K562 (cell line): Measurements from ENCODE around the gene ELOVL7. TPM values are rescaled to one million over a fixed set of nuclear protein-coding genes. Genes with fewer than 3 reads are reported as not detected.

Source experiments
- ATAC-seq: fragments of 200-7000 bp; cut with Tn5 transposase; 3 replicates; pipeline ENCODE4 v1.9.1; 2020; ENCODE audit warnings: moderate library complexity
- BruUV-seq: library from RNA; stranded (reverse); fragments of 400-500 nt; replicated peaks from 2 replicates; lab custom pipeline; 2021; lab: Mats Ljungman, UMichigan
- CTCF ChIA-PET: fragments of 300-600 bp; formaldehyde crosslinking; extraction: SDS; loops from one replicate; lab custom pipeline; 2021; ENCODE audit warnings: low intra/inter-chr PET ratio; lab: Yijun Ruan, JAX
- POLR2A ChIA-PET: fragments of 300-600, 350-650 bp; sonication (Branson Sonifier 250); formaldehyde crosslinking; extraction: SDS; loops from one replicate; lab custom pipeline; 2021; ENCODE audit warnings: antibody characterized with exemption, inconsistent platforms; lab: Yijun Ruan, JAX
- DNase-seq, 4 experiments: peaks; one replicate each; pipeline versions ENCODE4 v3.0.0 to v3.0.0-alpha.2; 2011 to 2018; ENCODE audit warnings: low spot score in 3 of 4, mixed read lengths in 3 of 4; ENCODE audit errors: extremely low read depth in 1 of 4
- FAIRE-seq: peaks from 2 replicates; lab custom pipeline; 2011; peaks lifted over from hg19 to GRCh38; lab: Jason Lieb, UNC
- H2AFZ ChIP-seq: 2 replicates; pipeline ENCODE4 v1.6.0; 2011; ENCODE audit warnings: low read depth, low read length, control low read depth, inconsistent platforms
- H3K27ac ChIP-seq: fragments of 200-600 bp; 3 replicates; pipeline ENCODE4 v1.8.0; 2011; ENCODE audit warnings: low read depth, mild to moderate bottlenecking, control low read depth, inconsistent platforms, low read length, moderate library complexity, mixed read lengths; ENCODE audit errors: extremely low read depth
- H3K27me3 ChIP-seq, 2 experiments: fragments of 300-600 bp in 1 of 2; 2 replicates in 1 of 2; 3 replicates in 1 of 2; pipeline versions ENCODE4 v1.6.0 to v1.8.0; 2011; ENCODE audit warnings: inconsistent platforms in 2 of 2, low read length in 2 of 2, mild to moderate bottlenecking in 1 of 2, mixed read lengths in 1 of 2, moderate library complexity in 1 of 2; ENCODE audit not compliant: control insufficient read depth in 2 of 2, insufficient read depth in 2 of 2
- H3K36me3 ChIP-seq: fragments of 300-600 bp; 3 replicates; pipeline ENCODE4 v1.8.0; 2011; ENCODE audit warnings: mild to moderate bottlenecking, low read length, inconsistent platforms; ENCODE audit not compliant: control insufficient read depth, insufficient read depth
- H3K4me1 ChIP-seq, 2 experiments: fragments of 200-600 bp in 1 of 2; replicated peaks in 1 of 2; 2 replicates in 1 of 2; 3 replicates in 1 of 2; pipeline versions ENCODE4 v1.5.1 to v1.8.0; 2011; ENCODE audit warnings: inconsistent platforms in 2 of 2, low read length in 2 of 2, mild to moderate bottlenecking in 1 of 2, mixed read lengths in 1 of 2, moderate library complexity in 1 of 2; ENCODE audit not compliant: control insufficient read depth in 2 of 2, insufficient read depth in 2 of 2
- H3K4me2 ChIP-seq: 2 replicates; pipeline ENCODE4 v1.6.1; 2011; ENCODE audit warnings: low read length, control low read depth, inconsistent platforms, mixed read lengths; ENCODE audit not compliant: insufficient read depth
- H3K4me3 ChIP-seq: fragments of 200-600 bp; sonication (generic), shearing (Covaris generic); 2 replicates; pipeline ENCODE4 v1.5.1; 2016; ENCODE audit warnings: control low read depth, inconsistent platforms
- H3K79me2 ChIP-seq: fragments of 200-600 bp; 3 replicates; pipeline ENCODE4 v1.8.0; 2011; ENCODE audit warnings: low read length, inconsistent platforms; ENCODE audit not compliant: control insufficient read depth, insufficient read depth
- H3K9ac ChIP-seq, 2 experiments: 2 replicates each; pipeline versions ENCODE4 v1.6.0 to v1.6.1; 2011; ENCODE audit warnings: low read depth in 2 of 2, low read length in 2 of 2, control low read depth in 1 of 2, inconsistent platforms in 1 of 2, mild to moderate bottlenecking in 1 of 2, mixed read lengths in 1 of 2; ENCODE audit not compliant: insufficient read depth in 1 of 2
- H3K9me1 ChIP-seq: one replicate; pipeline ENCODE4 v1.6.0; 2011; ENCODE audit warnings: inconsistent platforms, mild to moderate bottlenecking, low read length, moderate library complexity; ENCODE audit not compliant: control insufficient read depth, insufficient read depth
- H3K9me3 ChIP-seq: replicated peaks from 2 replicates; pipeline ENCODE4 v1.5.1; 2011; ENCODE audit warnings: low read depth, low read length, inconsistent platforms; ENCODE audit not compliant: control insufficient read depth, insufficient read depth
- H4K20me1 ChIP-seq: replicated peaks from 2 replicates; pipeline ENCODE4 v1.6.1; 2011; ENCODE audit warnings: low read length, inconsistent platforms, mixed read lengths; ENCODE audit not compliant: control insufficient read depth, insufficient read depth
- ERF ChIP-seq: fragments of 450-650 bp; formaldehyde crosslinking; IDR thresholded peaks from 2 replicates; pipeline ENCODE4 v1.4.0; 2020; ENCODE audit warnings: mild to moderate bottlenecking, mixed read lengths
- HMG20B ChIP-seq: fragments of 250-450 bp; sonication (Bioruptor Pico); IDR thresholded peaks from 2 replicates; pipeline ENCODE4 v1.5.0; 2021; ENCODE audit warnings: mild to moderate bottlenecking
- MEF2A ChIP-seq: IDR thresholded peaks from 2 replicates; pipeline ENCODE4 v1.6.1; 2011; ENCODE audit warnings: low read depth, mild to moderate bottlenecking, low read length, moderate library complexity; ENCODE audit not compliant: control insufficient read depth
- WGBS: fragments of 100-300 bp; shearing (Covaris generic); methylation state at CpG from one replicate; pipeline ENCODE4 v1.1.6; 2016; ENCODE audit warnings: low coverage, mixed read lengths; ENCODE audit not compliant: insufficient coverage; ENCODE audit errors: missing lambda C conversion rate; 5-methylcytosine and 5-hydroxymethylcytosine counted together
- in situ Hi-C: fragments of 300-500 bp; cut with MboI; formaldehyde crosslinking; loops from 4 replicates; pipeline ENCODE4 v1.15.0; 2018; ENCODE audit warnings: inconsistent platforms, mixed read lengths
- intact Hi-C: fragments of 100-400 bp; cut with micrococcal nuclease; formaldehyde crosslinking; loops from 2 replicates; pipeline ENCODE4 v1.14.2; 2022
- polyA plus RNA-seq, 8 experiments: library from polyadenylated mRNA; depleted of rRNA in 4 of 8; stranded (reverse) in 5 of 8; unstranded in 3 of 8; fragments of >200 nt; fragmentation: Nextera tagmentation in 2 of 8; fragmentation: Illumina TruSeq in 1 of 8; extraction: Ambion mirVana in 2 of 8; extraction: Trizol in 1 of 8; gene quantifications; 2 replicates each; pipeline versions ENCODE4 v1.2.1 to v1.2.3, GENCODE V29; 2011 to 2014; ENCODE audit warnings: inconsistent platforms in 1 of 8, missing spikeins in 1 of 8
- total RNA-seq, 7 experiments: library from RNA; depleted of rRNA in 6 of 7; stranded (reverse); fragments of >200 nt in 6 of 7; fragmentation: Illumina TruSeq in 2 of 7; extraction: Trizol in 2 of 7; gene quantifications; 2 replicates each; pipeline versions ENCODE4 v1.2.1 to v1.2.3, GENCODE V29; 2011 to 2021; ENCODE audit warnings: low replicate concordance in 1 of 7
- TF ChIP-seq, protein P1 (sequence below): sonication (generic); formaldehyde crosslinking; IDR thresholded peaks from 2 replicates; pipeline ENCODE4 v1.8.1; 2023; ENCODE audit warnings: mild to moderate bottlenecking, missing genetic modification reagents
- TF ChIP-seq, protein P2 (sequence below): IDR thresholded peaks from 2 replicates; pipeline ENCODE4 v1.6.1; 2014; ENCODE audit warnings: antibody characterized with exemption
- TF ChIP-seq, protein P3 (sequence below), 2 experiments: fragments of 450-650 bp in 1 of 2; sonication (generic) in 1 of 2; formaldehyde crosslinking in 1 of 2; IDR thresholded peaks; 2 replicates each; pipeline versions ENCODE4 v1.7.1 to v1.9.0; 2016 to 2022; ENCODE audit warnings: inconsistent platforms in 1 of 2, mild to moderate bottlenecking in 1 of 2, missing genetic modification reagents in 1 of 2

The ELOVL7 gene
- total and polyA plus RNA-seq, 9 of the 15 experiments (the other 6 are each of a cell fraction or from before 2014, with no cell fraction given) = 4.5 to 12.3 (median 6.9) TPM

GRCh38 chr5:60843386-60843935 is 608 bp downstream of the ELOVL7 start:
- DNase-seq = peak in 2 of 4 experiments; percentile 16 to 23
- FAIRE-seq = no peak
- Histone ChIP-seq H3K9ac (peak overlapping the region; percentile 54 to 89), H3K4me1 (peaks cover 5 to 14% of the 10 kb centered on the region in 2 experiments; a peak in 4 of 5 replicates), H4K20me1 (no peaks in the 10 kb centered on the region), H3K9me1 (no peaks in the 10 kb centered on the region), H3K27ac (peak overlapping the region; percentile 44; the same call in 2 of the 3 replicates), H3K4me2 (peak overlapping the region; percentile 79), H2AFZ (peak overlapping the region; percentile 82), H3K36me3 (no peaks in the 10 kb centered on the region), H3K79me2 (peaks cover 6% of the 10 kb centered on the region; the same call in 1 of the 3 replicates), H3K4me3 (peak overlapping the region; percentile 68), H3K27me3 (peaks cover 0 to 14% of the 10 kb centered on the region in 2 experiments; a peak in 3 of 5 replicates), H3K9me3 (no peaks in the 10 kb centered on the region)
- peak; percentile 65 for ATAC-seq
- in situ Hi-C loops = no loop called here
- BruUV-seq = no TSS peak
- intact Hi-C loops = loop anchor here (5.0 to 10.0 kb wide), 3 partner anchors 141 to 321 kb away; partner anchors contain the start of genes DEPDC1B and SMIM15
- POLR2A ChIA-PET = interaction anchor here (1.0 to 1.6 kb wide), 2 partner anchors 9 to 23 kb away, joined by 3 to 7 read pairs; no protein-coding TSS in a partner anchor
- CTCF ChIA-PET = no interaction called here
- WGBS = under 1% methylated on average over 49 of the region's 49 CpGs
- TF ChIP-seq MEF2A = no peak
- TF ChIP-seq, protein P1, sequence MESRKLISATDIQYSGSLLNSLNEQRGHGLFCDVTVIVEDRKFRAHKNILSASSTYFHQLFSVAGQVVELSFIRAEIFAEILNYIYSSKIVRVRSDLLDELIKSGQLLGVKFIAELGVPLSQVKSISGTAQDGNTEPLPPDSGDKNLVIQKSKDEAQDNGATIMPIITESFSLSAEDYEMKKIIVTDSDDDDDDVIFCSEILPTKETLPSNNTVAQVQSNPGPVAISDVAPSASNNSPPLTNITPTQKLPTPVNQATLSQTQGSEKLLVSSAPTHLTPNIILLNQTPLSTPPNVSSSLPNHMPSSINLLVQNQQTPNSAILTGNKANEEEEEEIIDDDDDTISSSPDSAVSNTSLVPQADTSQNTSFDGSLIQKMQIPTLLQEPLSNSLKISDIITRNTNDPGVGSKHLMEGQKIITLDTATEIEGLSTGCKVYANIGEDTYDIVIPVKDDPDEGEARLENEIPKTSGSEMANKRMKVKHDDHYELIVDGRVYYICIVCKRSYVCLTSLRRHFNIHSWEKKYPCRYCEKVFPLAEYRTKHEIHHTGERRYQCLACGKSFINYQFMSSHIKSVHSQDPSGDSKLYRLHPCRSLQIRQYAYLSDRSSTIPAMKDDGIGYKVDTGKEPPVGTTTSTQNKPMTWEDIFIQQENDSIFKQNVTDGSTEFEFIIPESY = no peak
- TF ChIP-seq, protein P2, sequence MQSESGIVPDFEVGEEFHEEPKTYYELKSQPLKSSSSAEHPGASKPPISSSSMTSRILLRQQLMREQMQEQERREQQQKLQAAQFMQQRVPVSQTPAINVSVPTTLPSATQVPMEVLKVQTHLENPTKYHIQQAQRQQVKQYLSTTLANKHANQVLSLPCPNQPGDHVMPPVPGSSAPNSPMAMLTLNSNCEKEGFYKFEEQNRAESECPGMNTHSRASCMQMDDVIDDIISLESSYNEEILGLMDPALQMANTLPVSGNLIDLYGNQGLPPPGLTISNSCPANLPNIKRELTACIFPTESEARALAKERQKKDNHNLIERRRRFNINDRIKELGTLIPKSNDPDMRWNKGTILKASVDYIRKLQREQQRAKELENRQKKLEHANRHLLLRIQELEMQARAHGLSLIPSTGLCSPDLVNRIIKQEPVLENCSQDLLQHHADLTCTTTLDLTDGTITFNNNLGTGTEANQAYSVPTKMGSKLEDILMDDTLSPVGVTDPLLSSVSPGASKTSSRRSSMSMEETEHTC = no peak
- TF ChIP-seq, protein P3, sequence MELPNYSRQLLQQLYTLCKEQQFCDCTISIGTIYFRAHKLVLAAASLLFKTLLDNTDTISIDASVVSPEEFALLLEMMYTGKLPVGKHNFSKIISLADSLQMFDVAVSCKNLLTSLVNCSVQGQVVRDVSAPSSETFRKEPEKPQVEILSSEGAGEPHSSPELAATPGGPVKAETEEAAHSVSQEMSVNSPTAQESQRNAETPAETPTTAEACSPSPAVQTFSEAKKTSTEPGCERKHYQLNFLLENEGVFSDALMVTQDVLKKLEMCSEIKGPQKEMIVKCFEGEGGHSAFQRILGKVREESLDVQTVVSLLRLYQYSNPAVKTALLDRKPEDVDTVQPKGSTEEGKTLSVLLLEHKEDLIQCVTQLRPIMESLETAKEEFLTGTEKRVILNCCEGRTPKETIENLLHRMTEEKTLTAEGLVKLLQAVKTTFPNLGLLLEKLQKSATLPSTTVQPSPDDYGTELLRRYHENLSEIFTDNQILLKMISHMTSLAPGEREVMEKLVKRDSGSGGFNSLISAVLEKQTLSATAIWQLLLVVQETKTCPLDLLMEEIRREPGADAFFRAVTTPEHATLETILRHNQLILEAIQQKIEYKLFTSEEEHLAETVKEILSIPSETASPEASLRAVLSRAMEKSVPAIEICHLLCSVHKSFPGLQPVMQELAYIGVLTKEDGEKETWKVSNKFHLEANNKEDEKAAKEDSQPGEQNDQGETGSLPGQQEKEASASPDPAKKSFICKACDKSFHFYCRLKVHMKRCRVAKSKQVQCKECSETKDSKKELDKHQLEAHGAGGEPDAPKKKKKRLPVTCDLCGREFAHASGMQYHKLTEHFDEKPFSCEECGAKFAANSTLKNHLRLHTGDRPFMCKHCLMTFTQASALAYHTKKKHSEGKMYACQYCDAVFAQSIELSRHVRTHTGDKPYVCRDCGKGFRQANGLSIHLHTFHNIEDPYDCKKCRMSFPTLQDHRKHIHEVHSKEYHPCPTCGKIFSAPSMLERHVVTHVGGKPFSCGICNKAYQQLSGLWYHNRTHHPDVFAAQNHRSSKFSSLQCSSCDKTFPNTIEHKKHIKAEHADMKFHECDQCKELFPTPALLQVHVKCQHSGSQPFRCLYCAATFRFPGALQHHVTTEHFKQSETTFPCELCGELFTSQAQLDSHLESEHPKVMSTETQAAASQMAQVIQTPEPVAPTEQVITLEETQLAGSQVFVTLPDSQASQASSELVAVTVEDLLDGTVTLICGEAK (IDR thresholded peaks at IDR 0.05) = peak; percentile 11; the same call in 1 of the 2 replicates
- TF ChIP-seq, protein P3 (CRISPR knock-in tag; IDR thresholded peaks at IDR 0.05) = no peak
- no peak for TF ChIP-seq HMG20B
- TF ChIP-seq ERF (CRISPR knock-in tag) = 0 out of 2 replicates have a peak, but pooled peaks have one; percentile 10
